ENCODE results near the gene MTSS2. TPM values are rescaled to one million over a fixed set of nuclear protein-coding genes. Genes with fewer than 3 reads are reported as not detected.

MTSS2 gene
- total RNA-seq, 2 experiments from 2014 or later, result 3.3 TPM

GRCh38 chr16:70683146-70683944 is 2.5 kb downstream of the MTSS2 start:
- H3K4me3 Mint-ChIP-seq, result no peak overlapping the region
- CTCF ChIA-PET, result no interaction called here
- H3K27ac Mint-ChIP-seq, result no peak overlapping the region
- no peaks in the 10 kb centered on the region for H3K9me3 Mint-ChIP-seq
- peaks cover 14% of the 10 kb centered on the region for H3K27me3 Mint-ChIP-seq
- POLR2A ChIA-PET, result no interaction called here
- H3K4me1 Mint-ChIP-seq, result peaks cover 9% of the 10 kb centered on the region
- no peaks in the 10 kb centered on the region for H3K36me3 Mint-ChIP-seq (ENCODE audit: low read depth)
- DNase-seq, result no peak

- Mint-ChIP-seq H3K36me3 (ENCODE audit: low read depth) (no peaks in the 10 kb centered on the region), H3K9me3 (no peaks in the 10 kb centered on the region), H3K27me3 (peaks cover 14% of the 10 kb centered on the region), H3K4me3 (no peak overlapping the region), H3K4me1 (peaks cover 9% of the 10 kb centered on the region), H3K27ac (no peak overlapping the region)
- ChIA-PET POLR2A (interaction anchor here (0.7 to 1.1 kb wide), 2 partner anchors 55 to 87 kb away, joined by 3 read pairs; no protein-coding TSS in a partner anchor), CTCF (no interaction called here)
- no peak for DNase-seq
Observed at GRCh38 chr16:70682239-70683145, 3.4 kb downstream of the MTSS2 start.

GRCh38 chr16:70681382-70682238 is 4.2 kb downstream of the MTSS2 start:
- peaks cover 13% of the 10 kb centered on the region for H3K27me3 Mint-ChIP-seq
- no peak for DNase-seq
- no peaks in the 10 kb centered on the region for H3K9me3 Mint-ChIP-seq
- CTCF ChIA-PET, result interaction anchor here (3.8 kb wide), 1 partner anchor 90 kb away, joined by 28 read pairs; no protein-coding TSS in a partner anchor
- H3K27ac Mint-ChIP-seq, result no peak overlapping the region
- POLR2A ChIA-PET, result interaction anchor here (1.1 kb wide), 1 partner anchor 88 kb away, joined by 3 read pairs; no protein-coding TSS in a partner anchor
- peaks cover 9% of the 10 kb centered on the region for H3K4me1 Mint-ChIP-seq
- no peaks in the 10 kb centered on the region for H3K36me3 Mint-ChIP-seq (ENCODE audit: low read depth)
- no peak overlapping the region for H3K4me3 Mint-ChIP-seq

- Mint-ChIP-seq H3K4me1 (peaks cover 7% of the 10 kb centered on the region), H3K36me3 (ENCODE audit: low read depth) (no peaks in the 10 kb centered on the region), H3K9me3 (no peaks in the 10 kb centered on the region), H3K4me3 (no peak overlapping the region), H3K27me3 (peaks cover 9% of the 10 kb centered on the region), H3K27ac (no peak overlapping the region)
- no peak for DNase-seq
- ChIA-PET CTCF (interaction anchor here (0.9 to 3.8 kb wide), 2 partner anchors 86 to 91 kb away, joined by 3 to 28 read pairs; no protein-coding TSS in a partner anchor), POLR2A (no interaction called here)
Observed at GRCh38 chr16:70680495-70681381, 5.1 kb downstream of the MTSS2 start.

- H3K27me3 Mint-ChIP-seq, result peaks cover 6% of the 10 kb centered on the region
- DNase-seq, result no peak
- no peak overlapping the region for H3K27ac Mint-ChIP-seq
- H3K36me3 Mint-ChIP-seq (ENCODE audit: low read depth), result no peaks in the 10 kb centered on the region
- ChIA-PET POLR2A (interaction anchor here (1.9 kb wide), 1 partner anchor 90 kb away, joined by 4 read pairs; no protein-coding TSS in a partner anchor), CTCF (interaction anchor here (0.9 to 3.8 kb wide), 3 partner anchors 12 to 92 kb away, joined by 3 to 28 read pairs (median 4); no protein-coding TSS in a partner anchor)
- peaks cover 7% of the 10 kb centered on the region for H3K4me1 Mint-ChIP-seq
- no peak overlapping the region for H3K4me3 Mint-ChIP-seq
- H3K9me3 Mint-ChIP-seq, result no peaks in the 10 kb centered on the region
Observed at GRCh38 chr16:70679671-70680494, 6.0 kb downstream of the MTSS2 start.

GRCh38 chr16:70678898-70679670 is 6.8 kb downstream of the MTSS2 start:
- Mint-ChIP-seq H3K4me3 (no peak overlapping the region), H3K27me3 (peaks cover 4% of the 10 kb centered on the region), H3K9me3 (no peaks in the 10 kb centered on the region), H3K4me1 (peaks cover 7% of the 10 kb centered on the region), H3K36me3 (ENCODE audit: low read depth) (no peaks in the 10 kb centered on the region), H3K27ac (no peak overlapping the region)
- ChIA-PET POLR2A (interaction anchor here (0.7 to 1.9 kb wide), 2 partner anchors 16 to 91 kb away, joined by 3 to 4 read pairs; no protein-coding TSS in a partner anchor), CTCF (interaction anchor here (1.1 to 3.8 kb wide), 2 partner anchors 11 to 92 kb away, joined by 4 to 28 read pairs; no protein-coding TSS in a partner anchor)
- DNase-seq, result no peak

- CTCF ChIA-PET, result interaction anchor here (1.1 to 3.8 kb wide), 2 partner anchors 10 to 93 kb away, joined by 4 to 28 read pairs; no protein-coding TSS in a partner anchor
Observed at GRCh38 chr16:70678121-70678897, 7.5 kb downstream of the MTSS2 start.

GRCh38 chr16:70677499-70678120 is 8.2 kb downstream of the MTSS2 start:
- Mint-ChIP-seq H3K9me3 (no peaks in the 10 kb centered on the region), H3K4me3 (no peak overlapping the region), H3K27ac (no peak overlapping the region), H3K36me3 (ENCODE audit: low read depth) (no peaks in the 10 kb centered on the region), H3K27me3 (peaks cover 3% of the 10 kb centered on the region), H3K4me1 (peaks cover 7% of the 10 kb centered on the region)
- ChIA-PET CTCF (interaction anchor here (3.8 kb wide), 1 partner anchor 94 kb away, joined by 28 read pairs; no protein-coding TSS in a partner anchor), POLR2A (interaction anchor here (1.9 kb wide), 1 partner anchor 92 kb away, joined by 4 read pairs; no protein-coding TSS in a partner anchor)
- DNase-seq, result no peak

More at GRCh38 chr16:70678121-70678897, 7.5 kb downstream of the MTSS2 start:
- H3K36me3 Mint-ChIP-seq (ENCODE audit: low read depth), result no peaks in the 10 kb centered on the region
- no peak overlapping the region for H3K27ac Mint-ChIP-seq
- no peak overlapping the region for H3K4me3 Mint-ChIP-seq
- no peaks in the 10 kb centered on the region for H3K27me3 Mint-ChIP-seq
- POLR2A ChIA-PET, result interaction anchor here (0.7 to 1.9 kb wide), 2 partner anchors 17 to 92 kb away, joined by 3 to 4 read pairs; no protein-coding TSS in a partner anchor
- DNase-seq, result no peak
- peaks cover 7% of the 10 kb centered on the region for H3K4me1 Mint-ChIP-seq
- no peaks in the 10 kb centered on the region for H3K9me3 Mint-ChIP-seq

- Mint-ChIP-seq H3K27ac (no peak overlapping the region), H3K4me3 (no peak overlapping the region), H3K9me3 (no peaks in the 10 kb centered on the region), H3K36me3 (ENCODE audit: low read depth) (no peaks in the 10 kb centered on the region), H3K4me1 (peaks cover 7% of the 10 kb centered on the region), H3K27me3 (peaks cover 3% of the 10 kb centered on the region)
- no peak for DNase-seq
- ChIA-PET POLR2A (interaction anchor here (1.2 kb wide), 1 partner anchor 72 kb away, joined by 3 read pairs; no protein-coding TSS in a partner anchor), CTCF (interaction anchor here (1.9 kb wide), 1 partner anchor 94 kb away, joined by 7 read pairs; no protein-coding TSS in a partner anchor)
Observed at GRCh38 chr16:70676675-70677498, 9.0 kb downstream of the MTSS2 start.
